ENCODE data around the gene SLC12A7. TPM values are rescaled to one million over a fixed set of nuclear protein-coding genes. Genes with fewer than 3 reads are reported as not detected.
"Not testable (repeated sequence)": the region's sequence is repeated elsewhere in the genome, so short reads cannot be mapped to it uniquely, and the experiment has no call there.

Gene SLC12A7
- polyA plus RNA-seq, 1 donor (not counting 4 experiments of a cell fraction or from before 2014, with no cell fraction given), result 1.5 TPM

DNA sequence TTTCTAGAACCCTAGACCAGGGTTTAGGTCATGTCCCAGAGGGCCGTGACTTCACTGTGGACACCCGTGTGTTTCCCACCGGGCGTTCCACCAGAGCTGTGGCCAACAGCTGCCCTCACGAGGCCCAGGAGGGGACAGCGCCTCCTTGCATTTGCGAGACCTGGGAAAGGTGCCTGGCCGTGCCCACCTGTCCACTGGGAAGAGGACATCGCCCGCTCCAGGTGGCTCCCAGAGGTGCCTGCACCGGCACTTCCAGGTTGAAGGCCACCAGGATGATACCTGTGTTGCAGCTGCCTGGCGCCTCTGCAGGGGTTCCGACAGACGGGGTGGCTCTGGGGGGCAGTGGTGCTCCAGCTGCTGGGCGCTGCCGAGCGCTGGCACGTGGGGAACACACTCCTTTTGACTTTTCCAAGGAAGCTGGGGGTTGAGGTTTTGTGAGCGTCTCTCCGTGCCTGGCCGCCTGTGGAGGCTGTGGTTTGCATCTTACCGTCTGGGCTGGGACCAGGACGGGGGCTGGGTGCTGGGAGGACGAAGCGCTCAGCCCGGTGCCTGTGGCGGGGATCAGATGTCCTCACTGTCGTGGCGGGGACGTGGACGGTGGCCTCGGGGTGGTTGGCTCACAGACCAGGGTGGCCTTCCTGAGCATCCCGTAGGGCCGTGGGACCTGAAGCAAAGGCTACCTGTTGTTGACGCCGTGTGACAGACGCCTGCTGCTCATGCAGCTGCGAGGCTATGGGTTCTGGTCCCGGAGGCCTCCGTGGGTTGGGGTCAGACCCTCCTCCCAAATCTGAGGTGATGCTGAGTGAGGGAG is 84.0 kb downstream of the SLC12A7 start:
- Histone ChIP-seq H2AFZ (ENCODE audit: control insufficient read depth, low read length) (no peak overlapping the region), H3K9me3 (ENCODE audit: control insufficient read depth, low read depth, low read length) (no peaks in the 10 kb centered on the region), H3K4me1 (ENCODE audit: control insufficient read depth, extremely low read depth, insufficient read depth, low read length) (no peaks in the 10 kb centered on the region), H3K36me3 (ENCODE audit: control insufficient read depth in 2 of 2, extremely low read depth in 1 of 2, insufficient read depth in 2 of 2, low read length in 2 of 2) (no peaks in the 10 kb centered on the region), H3K4me3 (ENCODE audit: control insufficient read depth in 2 of 3, extremely low read depth in 1 of 3, insufficient read depth in 2 of 3, low read depth in 1 of 3, low read length in 3 of 3) (no peak overlapping the region), H4K20me1 (ENCODE audit: control insufficient read depth, extremely low read depth, insufficient read depth, low read length) (no peaks in the 10 kb centered on the region), H3K79me2 (ENCODE audit: control insufficient read depth, insufficient read depth, low read length) (no peaks in the 10 kb centered on the region), H3K4me2 (ENCODE audit: control insufficient read depth, extremely low read depth, insufficient read depth, low read depth, low read length) (no peak overlapping the region), H3K9ac (ENCODE audit: control insufficient read depth, extremely low read depth, insufficient read depth, low read length) (no peak overlapping the region), H3K27ac (ENCODE audit: control insufficient read depth, insufficient read depth, low read length) (no peak overlapping the region), H3K9me1 (ENCODE audit: control insufficient read depth, extremely low read depth, insufficient read depth, low read length) (no peaks in the 10 kb centered on the region), H3K27me3 (ENCODE audit: control insufficient read depth, extremely low read depth, insufficient read depth, low read length) (peaks cover 11% of the 10 kb centered on the region)
- no peak for DNase-seq (ENCODE audit: low read depth, low spot score)
- dilution Hi-C loops (cut with MboI; ENCODE audit: extremely low pct_ligation_motif_present, low sequenced_read_pairs), result no loop called here
- FAIRE-seq, result no peak
- TF ChIP-seq, protein P1, sequence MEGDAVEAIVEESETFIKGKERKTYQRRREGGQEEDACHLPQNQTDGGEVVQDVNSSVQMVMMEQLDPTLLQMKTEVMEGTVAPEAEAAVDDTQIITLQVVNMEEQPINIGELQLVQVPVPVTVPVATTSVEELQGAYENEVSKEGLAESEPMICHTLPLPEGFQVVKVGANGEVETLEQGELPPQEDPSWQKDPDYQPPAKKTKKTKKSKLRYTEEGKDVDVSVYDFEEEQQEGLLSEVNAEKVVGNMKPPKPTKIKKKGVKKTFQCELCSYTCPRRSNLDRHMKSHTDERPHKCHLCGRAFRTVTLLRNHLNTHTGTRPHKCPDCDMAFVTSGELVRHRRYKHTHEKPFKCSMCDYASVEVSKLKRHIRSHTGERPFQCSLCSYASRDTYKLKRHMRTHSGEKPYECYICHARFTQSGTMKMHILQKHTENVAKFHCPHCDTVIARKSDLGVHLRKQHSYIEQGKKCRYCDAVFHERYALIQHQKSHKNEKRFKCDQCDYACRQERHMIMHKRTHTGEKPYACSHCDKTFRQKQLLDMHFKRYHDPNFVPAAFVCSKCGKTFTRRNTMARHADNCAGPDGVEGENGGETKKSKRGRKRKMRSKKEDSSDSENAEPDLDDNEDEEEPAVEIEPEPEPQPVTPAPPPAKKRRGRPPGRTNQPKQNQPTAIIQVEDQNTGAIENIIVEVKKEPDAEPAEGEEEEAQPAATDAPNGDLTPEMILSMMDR (optimal IDR thresholded peaks at IDR 0.05 in 1 of 3, IDR thresholded peaks at IDR 0.05 in 1 of 3, conservative IDR thresholded peaks at IDR 0.05 in 1 of 3; ENCODE audit: extremely low read depth in 1 of 3, insufficient read depth in 2 of 3, low read length in 3 of 3), result no peak
- TF ChIP-seq EZH2 (IDR thresholded peaks at IDR 0.05; ENCODE audit: low read length), result no peak

DNA sequence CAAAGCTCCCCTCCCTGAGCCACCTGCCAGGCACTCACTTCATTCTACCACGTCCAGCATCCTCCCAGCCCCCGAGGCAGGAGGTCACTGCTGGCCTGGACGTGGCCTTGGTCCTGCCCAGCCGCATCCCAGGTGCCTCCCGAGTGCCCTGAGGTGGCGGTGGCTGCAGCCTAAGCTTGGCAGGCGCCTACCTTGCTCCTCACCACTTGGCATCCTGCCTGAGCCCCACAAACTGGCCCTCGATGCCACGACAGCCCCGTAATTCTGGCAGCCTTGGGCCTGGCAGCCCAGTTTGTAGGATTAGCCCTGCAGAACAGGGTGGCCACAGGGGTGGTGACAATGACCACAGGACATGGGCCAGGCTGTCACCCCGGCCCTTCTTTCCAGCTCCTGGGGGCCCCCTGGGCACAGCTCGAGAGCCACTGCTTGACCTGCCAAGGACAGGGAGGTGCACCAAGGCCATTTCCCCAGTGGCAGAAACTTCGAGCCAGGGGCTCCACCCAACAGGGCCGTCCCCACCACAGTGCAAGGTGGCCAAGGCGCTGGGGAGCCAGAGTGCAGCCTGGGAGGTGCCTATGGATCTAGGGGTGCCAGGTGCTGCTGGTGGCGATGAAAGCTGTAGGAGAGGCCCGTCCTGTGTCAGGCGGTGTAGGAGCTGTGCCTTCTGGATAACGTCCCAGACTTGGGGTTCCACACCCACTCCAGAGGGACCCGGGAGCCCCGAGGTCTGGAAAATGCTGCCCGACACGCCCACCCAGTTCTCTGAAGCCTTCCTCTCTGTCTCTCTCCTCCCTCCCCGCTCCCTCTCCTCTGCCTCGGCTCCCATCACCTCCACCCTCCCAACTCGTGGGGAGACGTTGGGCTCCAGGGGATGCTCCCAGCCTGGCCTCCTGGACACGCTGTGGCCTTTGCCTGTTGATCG is 84.9 kb downstream of the SLC12A7 start:
- Histone ChIP-seq H3K4me1 (ENCODE audit: control insufficient read depth, extremely low read depth, insufficient read depth, low read length) (no peaks in the 10 kb centered on the region), H3K4me3 (ENCODE audit: control insufficient read depth in 2 of 3, extremely low read depth in 1 of 3, insufficient read depth in 2 of 3, low read depth in 1 of 3, low read length in 3 of 3) (no peak overlapping the region), H3K79me2 (ENCODE audit: control insufficient read depth, insufficient read depth, low read length) (no peaks in the 10 kb centered on the region), H2AFZ (ENCODE audit: control insufficient read depth, low read length) (no peak overlapping the region), H3K27ac (ENCODE audit: control insufficient read depth, insufficient read depth, low read length) (no peak overlapping the region), H3K9ac (ENCODE audit: control insufficient read depth, extremely low read depth, insufficient read depth, low read length) (no peak overlapping the region), H3K4me2 (ENCODE audit: control insufficient read depth, extremely low read depth, insufficient read depth, low read depth, low read length) (no peak overlapping the region), H3K9me3 (ENCODE audit: control insufficient read depth, low read depth, low read length) (no peaks in the 10 kb centered on the region), H3K36me3 (ENCODE audit: control insufficient read depth in 2 of 2, extremely low read depth in 1 of 2, insufficient read depth in 2 of 2, low read length in 2 of 2) (no peaks in the 10 kb centered on the region), H3K9me1 (ENCODE audit: control insufficient read depth, extremely low read depth, insufficient read depth, low read length) (no peaks in the 10 kb centered on the region), H4K20me1 (ENCODE audit: control insufficient read depth, extremely low read depth, insufficient read depth, low read length) (no peaks in the 10 kb centered on the region), H3K27me3 (ENCODE audit: control insufficient read depth, extremely low read depth, insufficient read depth, low read length) (peaks cover 11% of the 10 kb centered on the region)
- DNase-seq (ENCODE audit: low read depth, low spot score), result no peak
- no peak for FAIRE-seq
- dilution Hi-C loops (cut with MboI; ENCODE audit: extremely low pct_ligation_motif_present, low sequenced_read_pairs), result no loop called here
- TF ChIP-seq, protein P1 (optimal IDR thresholded peaks at IDR 0.05 in 1 of 3, IDR thresholded peaks at IDR 0.05 in 1 of 3, conservative IDR thresholded peaks at IDR 0.05 in 1 of 3; ENCODE audit: extremely low read depth in 1 of 3, insufficient read depth in 2 of 3, low read length in 3 of 3), result no peak
- TF ChIP-seq EZH2 (IDR thresholded peaks at IDR 0.05; ENCODE audit: low read length), result no peak

DNA sequence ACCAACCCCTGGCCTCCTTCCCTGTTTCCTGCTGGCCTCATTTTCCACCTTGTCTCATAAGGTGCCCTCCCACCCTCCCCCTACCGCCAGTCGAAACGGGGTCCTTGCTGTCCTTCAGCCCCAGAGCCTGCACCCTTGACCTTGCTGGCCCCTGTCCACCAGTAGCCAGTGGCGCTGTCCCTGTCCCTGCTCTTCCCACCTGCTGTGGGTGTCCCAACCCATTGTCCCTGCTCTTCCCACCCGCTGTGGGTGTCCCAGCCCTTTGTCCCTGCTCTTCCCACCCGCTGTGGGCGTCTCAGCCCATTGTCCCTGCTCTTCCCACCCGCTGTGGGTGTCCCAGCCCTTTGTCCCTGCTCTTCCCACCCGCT is 89.9 kb downstream of the SLC12A7 start:
- H2AFZ ChIP-seq (ENCODE audit: control insufficient read depth, low read length); FAIRE-seq; dilution Hi-C loops (cut with MboI; ENCODE audit: extremely low pct_ligation_motif_present, low sequenced_read_pairs): not testable (repeated sequence)

More for the DNA sequence above, 89.9 kb downstream of the SLC12A7 start:
- H3K4me1 ChIP-seq (ENCODE audit: control insufficient read depth, extremely low read depth, insufficient read depth, low read length); H3K36me3 ChIP-seq (ENCODE audit: control insufficient read depth in 2 of 2, extremely low read depth in 1 of 2, insufficient read depth in 2 of 2, low read length in 2 of 2); H3K4me2 ChIP-seq (ENCODE audit: control insufficient read depth, extremely low read depth, insufficient read depth, low read depth, low read length); H3K4me3 ChIP-seq (ENCODE audit: control insufficient read depth in 2 of 3, extremely low read depth in 1 of 3, insufficient read depth in 2 of 3, low read depth in 1 of 3, low read length in 3 of 3); H3K27ac ChIP-seq (ENCODE audit: control insufficient read depth, insufficient read depth, low read length); H3K9me1 ChIP-seq (ENCODE audit: control insufficient read depth, extremely low read depth, insufficient read depth, low read length); DNase-seq (ENCODE audit: low read depth, low spot score); H3K27me3 ChIP-seq (ENCODE audit: control insufficient read depth, extremely low read depth, insufficient read depth, low read length); H3K79me2 ChIP-seq (ENCODE audit: control insufficient read depth, insufficient read depth, low read length); H3K9me3 ChIP-seq (ENCODE audit: control insufficient read depth, low read depth, low read length); H3K9ac ChIP-seq (ENCODE audit: control insufficient read depth, extremely low read depth, insufficient read depth, low read length); H4K20me1 ChIP-seq (ENCODE audit: control insufficient read depth, extremely low read depth, insufficient read depth, low read length): not testable (repeated sequence)

All from keratinocyte (primary cell).